Measurements from ENCODE around the gene TRABD2B. TPM values are rescaled to one million over a fixed set of nuclear protein-coding genes. Genes with fewer than 3 reads are reported as not detected.

Gene TRABD2B
- total and polyA plus RNA-seq, 2 donors from 2014 or later = 19.8 to 62.0 TPM

- Histone ChIP-seq H3K4me3 (ENCODE audit: low read length in 3 of 3) (no peak overlapping the region), H3K27ac (ENCODE audit: low read depth in 2 of 2, low read length in 2 of 2) (no peak overlapping the region), H3K4me1 (ENCODE audit: control insufficient read depth in 2 of 3, insufficient read depth in 2 of 3, low read depth in 1 of 3, low read length in 3 of 3) (peaks cover 0 to 5% (median 0%) of the 10 kb centered on the region in 3 donors), H3K36me3 (ENCODE audit: control insufficient read depth in 2 of 3, insufficient read depth in 3 of 3, low read length in 3 of 3) (no peaks in the 10 kb centered on the region), H3K9ac (ENCODE audit: low read length in 3 of 3) (no peak overlapping the region), H3K9me3 (ENCODE audit: control insufficient read depth in 2 of 3, insufficient read depth in 1 of 3, low read length in 3 of 3) (no peaks in the 10 kb centered on the region), H3K27me3 (ENCODE audit: control insufficient read depth, insufficient read depth, low read length) (no peaks in the 10 kb centered on the region)
- TF ChIP-seq, protein P1, sequence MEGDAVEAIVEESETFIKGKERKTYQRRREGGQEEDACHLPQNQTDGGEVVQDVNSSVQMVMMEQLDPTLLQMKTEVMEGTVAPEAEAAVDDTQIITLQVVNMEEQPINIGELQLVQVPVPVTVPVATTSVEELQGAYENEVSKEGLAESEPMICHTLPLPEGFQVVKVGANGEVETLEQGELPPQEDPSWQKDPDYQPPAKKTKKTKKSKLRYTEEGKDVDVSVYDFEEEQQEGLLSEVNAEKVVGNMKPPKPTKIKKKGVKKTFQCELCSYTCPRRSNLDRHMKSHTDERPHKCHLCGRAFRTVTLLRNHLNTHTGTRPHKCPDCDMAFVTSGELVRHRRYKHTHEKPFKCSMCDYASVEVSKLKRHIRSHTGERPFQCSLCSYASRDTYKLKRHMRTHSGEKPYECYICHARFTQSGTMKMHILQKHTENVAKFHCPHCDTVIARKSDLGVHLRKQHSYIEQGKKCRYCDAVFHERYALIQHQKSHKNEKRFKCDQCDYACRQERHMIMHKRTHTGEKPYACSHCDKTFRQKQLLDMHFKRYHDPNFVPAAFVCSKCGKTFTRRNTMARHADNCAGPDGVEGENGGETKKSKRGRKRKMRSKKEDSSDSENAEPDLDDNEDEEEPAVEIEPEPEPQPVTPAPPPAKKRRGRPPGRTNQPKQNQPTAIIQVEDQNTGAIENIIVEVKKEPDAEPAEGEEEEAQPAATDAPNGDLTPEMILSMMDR (IDR thresholded peaks at IDR 0.05; ENCODE audit: borderline replicate concordance, extremely low read depth, insufficient read depth) = no peak
- intact Hi-C loops (cut with DNase I) = no loop called here
- DNase-seq (peak in 2 of 5 donors; percentile 23 to 34), FAIRE-seq (no peak)
Observed at GRCh38 chr1:47852006-47852718, 145.0 kb downstream of the TRABD2B start.

DNA sequence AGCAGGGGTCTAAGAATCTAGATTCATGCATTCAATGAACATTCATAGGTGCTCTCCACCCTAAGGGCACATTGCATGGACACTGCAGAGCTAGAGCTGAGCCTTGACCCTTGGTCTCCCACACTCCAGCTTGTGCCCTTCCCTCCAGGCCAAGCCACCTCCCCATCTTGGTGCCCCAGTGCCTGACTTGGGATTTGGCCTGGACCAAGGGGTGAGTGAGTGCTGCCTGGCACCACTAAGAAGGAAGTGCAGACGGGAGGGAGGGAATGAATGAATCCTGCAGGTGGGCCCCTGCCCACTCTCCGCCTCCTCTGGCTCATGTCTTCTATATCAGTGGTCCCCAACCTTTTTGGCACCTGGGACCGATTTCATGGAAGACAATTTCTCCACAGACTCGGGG is 146.7 kb downstream of the TRABD2B start:
- H3K27ac ChIP-seq (ENCODE audit: low read depth in 2 of 2, low read length in 2 of 2) = no peak overlapping the region
- FAIRE-seq (no peak), DNase-seq (peak in 1 of 5 donors; percentile 20)
- peaks cover 0 to 5% (median 0%) of the 10 kb centered on the region in 3 donors for H3K4me1 ChIP-seq (ENCODE audit: control insufficient read depth in 2 of 3, insufficient read depth in 2 of 3, low read depth in 1 of 3, low read length in 3 of 3)
- no peaks in the 10 kb centered on the region for H3K36me3 ChIP-seq (ENCODE audit: control insufficient read depth in 2 of 3, insufficient read depth in 3 of 3, low read length in 3 of 3)
- no peaks in the 10 kb centered on the region for H3K27me3 ChIP-seq (ENCODE audit: control insufficient read depth, insufficient read depth, low read length)
- intact Hi-C loops (cut with DNase I) = no loop called here
- no peak overlapping the region for H3K4me3 ChIP-seq (ENCODE audit: low read length in 3 of 3)
- TF ChIP-seq, protein P1 (IDR thresholded peaks at IDR 0.05; ENCODE audit: borderline replicate concordance, extremely low read depth, insufficient read depth) = no peak
- no peak overlapping the region for H3K9ac ChIP-seq (ENCODE audit: low read length in 3 of 3)
- H3K9me3 ChIP-seq (ENCODE audit: control insufficient read depth in 2 of 3, insufficient read depth in 1 of 3, low read length in 3 of 3) = no peaks in the 10 kb centered on the region

- intact Hi-C loops (cut with DNase I) = no loop called here
- H3K9me3 ChIP-seq (ENCODE audit: control insufficient read depth in 2 of 3, insufficient read depth in 1 of 3, low read length in 3 of 3) = no peaks in the 10 kb centered on the region
- peaks cover 0 to 5% (median 3%) of the 10 kb centered on the region in 3 donors for H3K4me1 ChIP-seq (ENCODE audit: control insufficient read depth in 2 of 3, insufficient read depth in 2 of 3, low read depth in 1 of 3, low read length in 3 of 3)
- H3K27me3 ChIP-seq (ENCODE audit: control insufficient read depth, insufficient read depth, low read length) = no peaks in the 10 kb centered on the region
- H3K36me3 ChIP-seq (ENCODE audit: control insufficient read depth in 2 of 3, insufficient read depth in 3 of 3, low read length in 3 of 3) = no peaks in the 10 kb centered on the region
- FAIRE-seq = no peak
- TF ChIP-seq, protein P1 (IDR thresholded peaks at IDR 0.05; ENCODE audit: borderline replicate concordance, extremely low read depth, insufficient read depth) = no peak
- no peak overlapping the region for H3K9ac ChIP-seq (ENCODE audit: low read length in 3 of 3)
- H3K27ac ChIP-seq (ENCODE audit: low read depth in 2 of 2, low read length in 2 of 2) = no peak overlapping the region
- DNase-seq = peak in 1 of 5 donors; percentile 33
- no peak overlapping the region for H3K4me3 ChIP-seq (ENCODE audit: low read length in 3 of 3)
Observed at GRCh38 chr1:47849591-47850261, 147.5 kb downstream of the TRABD2B start.

Measured in kidney (tissue), 14 donors.